Stimulated activated CD4-positive, alpha-beta T cell treated with anti-CD3 and anti-CD28 coated beads, Interleukin-1b, Interleukin-23, amount 100 ng/mL, for 1 hour (primary cell): ENCODE results near the gene CCBE1.
"Not testable (repeated sequence)": the region's sequence is repeated elsewhere in the genome, so short reads cannot be mapped to it uniquely, and the experiment has no call there.

Source experiments
- DNase-seq, 2 donors: peaks; one replicate each; pipeline ENCODE4 v3.0.0-alpha.2; 2020; ENCODE audit warnings: low read depth in 2 of 2

The CCBE1 gene

GRCh38 chr18:59681521-59682004, 15.7 kb downstream of the CCBE1 start:
- DNase-seq, result no peak

DNA sequence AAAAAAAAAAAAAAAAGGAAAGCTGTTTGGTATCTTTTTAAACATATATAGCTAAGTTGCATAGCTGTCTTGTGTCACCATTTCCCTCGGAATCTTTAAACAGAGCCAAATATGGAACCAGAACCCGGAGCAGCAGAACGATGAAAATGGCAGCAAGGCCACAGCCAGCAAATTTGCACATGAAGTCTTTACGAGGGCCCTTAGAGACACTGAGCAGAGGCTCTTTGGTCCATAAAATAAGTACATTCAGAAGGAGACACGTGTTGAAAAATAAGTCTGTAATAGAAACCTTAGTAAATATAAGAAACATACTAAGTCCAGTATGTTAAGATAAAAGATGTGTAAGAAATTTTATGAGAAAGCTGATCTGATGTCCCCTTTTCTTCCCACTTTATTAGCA, 16.2 kb downstream of the CCBE1 start:
- no peak for DNase-seq

DNA sequence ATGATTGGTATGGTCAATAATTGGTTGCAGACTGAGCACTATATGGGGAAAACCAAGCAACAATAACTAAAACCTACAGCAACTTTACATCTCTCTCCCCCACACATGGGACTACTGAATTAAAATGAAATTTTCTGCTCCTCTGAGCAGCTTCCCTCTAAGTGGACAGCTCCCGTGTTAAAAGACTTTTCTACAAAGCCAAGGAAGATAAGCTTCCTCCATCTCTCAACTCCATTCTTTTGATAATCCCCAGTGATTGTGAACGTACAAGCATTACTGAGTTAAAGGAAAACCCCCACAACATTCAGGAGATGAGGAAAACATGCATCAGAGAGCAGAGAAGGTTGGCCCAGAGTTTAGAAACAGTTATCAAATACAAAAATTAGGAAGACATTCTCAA, 21.9 kb downstream of the CCBE1 start:
- DNase-seq, result no peak

DNA sequence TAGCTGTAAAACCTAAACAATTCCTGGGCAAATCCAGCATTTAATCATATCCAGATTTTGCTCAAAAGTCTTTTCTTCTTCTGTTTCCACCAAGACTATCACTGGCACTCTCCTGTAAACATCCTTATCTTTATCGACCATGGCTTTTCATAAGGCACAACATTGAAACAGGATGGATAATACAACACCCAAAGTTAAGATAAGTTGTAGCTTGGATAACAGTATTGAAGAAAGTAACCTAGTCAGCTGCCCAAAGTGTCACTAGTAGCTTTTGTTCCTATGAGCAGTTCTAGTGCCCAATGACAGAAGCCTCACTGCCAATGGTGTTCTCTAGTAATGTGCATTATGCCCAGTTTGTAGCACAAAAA, 22.3 kb downstream of the CCBE1 start:
- DNase-seq, result no peak

DNA sequence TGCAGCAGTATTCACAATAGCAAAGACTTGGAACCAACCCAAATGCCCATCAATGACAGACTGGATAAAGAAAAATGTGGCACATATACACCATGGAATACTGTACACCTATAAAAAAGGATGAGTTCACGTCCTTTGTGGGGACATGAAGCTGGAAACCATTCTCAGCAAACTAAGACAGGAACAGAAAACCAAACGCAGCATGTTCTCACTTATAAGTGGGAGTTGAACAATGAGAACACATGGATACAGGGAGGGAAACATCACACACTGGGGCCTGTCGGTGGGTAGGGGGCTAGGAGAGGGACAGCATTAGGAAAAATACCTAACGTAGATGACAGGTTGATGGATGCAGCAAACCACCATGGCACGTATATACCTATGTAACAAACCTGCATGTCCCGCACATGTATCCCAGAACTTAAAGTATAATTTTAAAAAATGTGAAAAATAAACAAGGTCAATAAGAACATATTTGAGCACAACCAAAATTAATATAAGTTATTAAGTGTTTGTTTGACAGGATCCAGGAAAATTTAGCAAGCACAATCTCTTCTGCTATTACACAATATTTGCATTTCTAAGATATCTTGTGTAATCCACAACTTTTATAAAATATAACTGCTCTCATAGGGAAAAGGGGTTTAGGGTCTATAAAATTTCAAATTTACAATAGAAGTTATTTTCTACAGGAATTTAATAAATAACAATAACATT, 22.9 kb downstream of the CCBE1 start:
- no peak for DNase-seq

DNA sequence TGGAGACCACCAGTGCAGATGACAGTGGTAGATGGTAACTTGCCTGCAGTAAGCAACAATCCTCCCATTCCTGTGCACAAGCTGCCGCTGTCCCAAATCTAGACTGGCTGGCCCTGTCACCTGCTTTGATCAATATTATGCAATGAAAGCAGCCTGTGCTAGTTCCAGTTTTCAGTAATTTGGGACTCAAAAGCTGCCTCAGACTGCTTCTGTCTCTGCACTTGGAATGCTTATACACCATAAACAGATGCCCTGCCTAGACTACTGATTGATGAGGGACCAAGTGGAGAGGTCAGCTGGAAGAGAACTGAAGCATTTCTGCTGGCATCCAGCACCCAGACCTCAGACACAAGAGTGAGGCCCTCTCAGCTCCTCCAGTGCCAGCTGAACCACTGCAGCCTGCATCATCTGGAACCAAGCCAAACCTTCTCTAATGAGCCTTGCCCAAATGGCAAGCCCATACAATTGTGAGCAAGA, 24.9 kb downstream of the CCBE1 start:
- DNase-seq, result no peak

GRCh38 chr18:59671551-59671950, 25.7 kb downstream of the CCBE1 start:
- no peak for DNase-seq

DNA sequence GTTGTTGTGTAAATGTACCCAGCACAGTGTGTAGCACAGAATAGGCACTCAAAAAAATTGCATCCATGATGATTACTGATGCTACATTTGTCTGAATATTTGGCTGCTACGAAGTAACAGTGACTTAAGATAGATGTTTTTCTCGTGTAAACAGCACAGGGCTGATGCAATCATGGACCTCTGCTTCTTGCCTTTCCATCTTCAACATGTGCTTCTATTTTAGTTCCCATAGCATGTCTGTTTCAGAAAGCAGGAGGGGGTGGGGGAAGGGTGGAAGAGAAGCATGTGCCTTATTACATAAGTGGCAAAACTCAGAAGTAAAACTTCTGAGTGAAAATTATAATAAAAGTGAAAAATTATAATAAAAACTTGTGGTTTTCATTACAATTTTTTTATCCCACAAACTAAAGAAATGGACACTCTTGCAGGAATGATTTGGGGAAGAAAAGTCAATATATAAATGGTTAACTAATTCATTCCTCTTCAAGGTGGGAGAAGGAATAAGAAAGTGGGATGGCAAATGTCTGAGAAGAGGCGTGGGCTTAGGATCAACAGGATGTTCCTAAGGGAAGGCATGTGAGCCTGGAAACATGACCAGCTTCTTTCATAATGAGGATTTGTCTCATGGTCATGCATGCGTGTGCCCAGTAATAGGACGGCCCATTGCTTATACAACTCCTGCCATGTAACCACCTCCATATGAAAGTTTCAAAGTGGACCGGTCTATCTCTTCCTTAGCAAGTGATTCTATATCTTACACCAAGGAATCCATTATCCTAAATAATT, 27.2 kb downstream of the CCBE1 start:
- DNase-seq, result no peak

DNA sequence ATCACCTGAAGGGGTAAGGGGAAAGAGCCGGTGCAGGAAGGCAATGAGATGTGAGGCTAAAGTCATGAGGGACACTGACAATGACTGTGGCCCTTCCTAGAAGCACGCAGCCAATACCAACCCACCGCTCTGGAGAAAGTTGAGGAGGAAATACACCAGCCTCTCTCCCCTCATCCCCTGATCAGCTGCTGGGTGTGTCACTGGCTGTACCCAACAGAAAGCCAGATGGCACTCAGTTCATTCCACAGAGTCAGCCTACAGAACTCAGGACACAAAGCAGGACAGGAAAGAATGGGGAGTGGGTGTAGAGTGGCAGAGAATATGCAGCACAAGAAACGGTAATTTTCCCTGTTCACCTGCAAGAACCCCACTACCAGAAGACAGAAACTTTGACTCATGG, 29.7 kb downstream of the CCBE1 start:
- no peak for DNase-seq

GRCh38 chr18:59666007-59666402, 31.2 kb downstream of the CCBE1 start:
- not testable (repeated sequence) for DNase-seq

GRCh38 chr18:59665057-59666006, 31.9 kb downstream of the CCBE1 start:
- no peak for DNase-seq

DNA sequence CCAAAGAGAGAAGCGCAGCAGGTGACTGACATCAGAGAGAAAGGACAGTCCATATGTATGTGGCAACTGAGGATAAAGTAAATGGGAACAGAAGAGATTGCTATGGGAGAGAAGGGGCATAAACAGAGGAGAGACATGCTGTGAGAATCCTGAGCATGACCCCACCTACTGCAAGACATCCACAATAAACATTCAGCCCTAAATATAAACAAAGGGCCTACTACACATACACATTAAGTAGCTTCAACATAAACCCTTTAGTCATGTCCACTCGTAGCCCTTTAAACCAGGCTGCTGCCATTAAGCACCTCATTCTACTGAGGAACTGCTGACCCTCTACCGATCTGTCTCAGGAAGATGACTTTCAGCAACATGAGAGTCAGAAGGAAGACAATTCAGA, 32.9 kb downstream of the CCBE1 start:
- DNase-seq, result no peak

- no peak for DNase-seq
These were observed 34.1 kb downstream of the CCBE1 start for GRCh38 chr18:59663096-59663495.

GRCh38 chr18:59661891-59662701, 35.1 kb downstream of the CCBE1 start:
- no peak for DNase-seq

DNA sequence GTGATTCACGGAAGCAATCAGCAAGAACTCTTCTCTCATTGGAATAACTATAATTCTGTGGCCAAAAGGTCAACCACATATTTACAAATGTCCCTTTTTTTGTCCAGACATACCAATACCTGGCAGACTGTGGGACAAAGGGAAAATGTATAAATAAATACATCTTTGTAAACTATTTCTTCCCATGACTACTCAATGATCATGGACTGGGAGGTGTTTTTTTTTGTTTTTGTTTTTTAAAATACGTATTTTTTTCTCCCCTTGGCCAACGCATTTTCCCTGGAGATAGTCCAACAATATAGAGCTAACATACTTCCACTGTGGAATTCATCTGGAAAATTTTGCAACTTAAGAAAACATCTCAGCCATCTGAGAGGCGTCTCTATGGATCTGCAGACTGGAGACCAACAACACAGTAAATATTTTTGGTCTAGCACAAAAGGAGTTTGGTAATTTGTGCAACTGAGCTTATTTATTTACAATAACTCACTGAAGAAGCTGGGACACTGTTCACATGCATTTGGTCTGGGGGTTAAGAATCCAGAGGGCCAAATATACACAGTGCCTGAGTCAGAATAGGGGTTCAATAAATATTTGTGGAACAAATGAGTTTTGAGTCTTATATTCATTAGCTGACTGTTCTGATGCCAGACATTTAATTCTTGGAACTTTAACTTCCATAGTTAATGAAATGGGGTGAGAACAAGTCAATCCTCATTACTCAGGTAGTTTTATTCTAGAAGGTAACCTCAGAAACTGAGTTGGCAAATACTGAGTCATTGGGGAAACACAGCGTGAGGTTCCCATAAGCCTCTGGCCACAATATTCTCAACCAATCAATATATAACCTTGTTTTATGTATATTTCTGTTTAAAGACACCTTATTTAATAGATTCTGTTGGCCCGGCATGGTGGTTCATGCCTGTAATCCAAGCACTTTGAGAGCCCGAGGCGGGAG, 36.2 kb downstream of the CCBE1 start:
- no peak for DNase-seq

DNA sequence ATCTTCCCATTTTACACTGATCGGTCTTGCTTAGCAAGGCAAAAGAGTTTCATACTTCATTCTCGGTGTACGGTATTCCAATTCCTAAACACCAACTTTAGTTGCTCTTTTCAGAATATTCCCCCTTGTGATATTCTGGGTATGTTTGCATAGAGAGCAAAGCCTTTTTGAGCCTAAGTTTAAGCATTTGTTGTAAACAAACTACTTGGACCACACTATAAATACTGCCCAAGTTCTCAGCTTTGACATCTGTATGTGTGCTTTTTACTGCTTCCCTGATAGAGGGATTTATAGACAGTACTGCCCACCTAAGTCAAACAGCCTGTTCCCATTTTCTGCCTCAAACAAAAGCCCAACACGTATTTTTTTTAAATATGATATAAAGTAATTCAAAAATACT, 36.9 kb downstream of the CCBE1 start:
- DNase-seq, result no peak

- no peak for DNase-seq
These were observed 37.6 kb downstream of the CCBE1 start for GRCh38 chr18:59659508-59660170.

DNA sequence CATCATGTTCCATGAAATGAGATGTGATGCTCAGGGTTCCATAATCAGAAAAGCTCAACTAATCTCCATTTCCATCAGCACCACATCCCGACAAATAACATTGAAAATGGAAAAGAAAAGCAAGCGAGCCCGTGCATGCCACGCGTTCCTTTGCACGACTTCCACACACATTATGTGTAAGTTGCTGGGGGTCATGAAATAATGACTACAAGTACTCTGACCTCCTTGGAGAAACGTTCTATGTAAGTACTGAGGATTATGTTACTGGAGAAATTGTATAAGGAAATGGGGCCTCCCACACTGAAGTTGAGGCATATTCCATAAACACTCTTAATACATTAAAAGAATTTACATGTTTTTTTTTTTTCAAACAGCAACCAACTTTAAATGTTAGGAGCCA, 38.3 kb downstream of the CCBE1 start:
- no peak for DNase-seq

DNA sequence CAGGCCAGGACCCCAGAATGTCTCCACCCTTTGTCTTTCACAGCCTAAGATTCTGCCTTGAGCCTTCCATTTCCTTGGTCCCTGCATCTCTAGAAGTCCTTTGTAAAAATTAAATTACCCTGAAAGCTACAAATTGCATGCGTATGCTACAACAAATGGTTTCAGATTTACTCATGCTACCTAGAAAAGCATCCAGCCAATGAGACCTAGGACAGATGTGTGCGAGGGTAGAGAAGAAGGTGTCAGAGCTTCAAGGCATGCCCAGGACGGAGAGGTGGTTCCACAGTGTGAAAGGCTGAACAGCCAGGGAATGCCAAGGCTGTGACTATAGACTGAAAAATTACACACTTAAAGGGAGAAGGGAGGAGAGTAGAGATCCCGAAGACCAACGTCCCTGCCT, 40.2 kb downstream of the CCBE1 start:
- no peak for DNase-seq
